ACC112 (cell line): ENCODE data around the gene DEXI.
"Not testable (repeated sequence)": the region's sequence is repeated elsewhere in the genome, so short reads cannot be mapped to it uniquely, and the experiment has no call there.

Source experiments
- H2AFZ ChIP-seq: fragments of 200-600 bp; sonication (generic); one replicate; pipeline ENCODE4 v1.6.0; 2017; ENCODE audit warnings: antibody characterized with exemption, low read length; ENCODE audit not compliant: unreplicated experiment
- H3K27ac ChIP-seq: fragments of 200-600 bp; sonication (generic); 2 replicates; pipeline ENCODE4 v1.5.1; 2014; ENCODE audit warnings: low read depth, mild to moderate bottlenecking, antibody characterized with exemption, low read length, moderate library complexity
- H3K27me3 ChIP-seq: fragments of 200-600 bp; sonication (generic); 2 replicates; pipeline ENCODE4 v1.6.1; 2014; ENCODE audit warnings: mild to moderate bottlenecking, antibody characterized with exemption, low read length, moderate library complexity, mixed read lengths; ENCODE audit not compliant: insufficient read depth
- H3K36me3 ChIP-seq: fragments of 200-600 bp; sonication (generic); 2 replicates; pipeline ENCODE4 v1.6.1; 2016; ENCODE audit warnings: mild to moderate bottlenecking, antibody characterized with exemption, low read length, moderate library complexity, mixed read lengths; ENCODE audit not compliant: insufficient read depth
- H3K4me1 ChIP-seq: fragments of 200-600 bp; sonication (generic); one replicate; pipeline ENCODE4 v1.6.1; 2016; ENCODE audit warnings: low read length, mixed read lengths; ENCODE audit not compliant: insufficient read depth, unreplicated experiment, control insufficient read depth
- H3K4me3 ChIP-seq: fragments of 200-600 bp; sonication (generic); 2 replicates; pipeline ENCODE4 v1.5.1; 2014; ENCODE audit warnings: mild to moderate bottlenecking, low read depth, low read length
- H3K79me2 ChIP-seq: fragments of 200-600 bp; sonication (generic); one replicate; pipeline ENCODE4 v1.6.0; 2016; ENCODE audit warnings: low read length; ENCODE audit not compliant: control insufficient read depth, unreplicated experiment, insufficient read depth

DEXI gene

GRCh38 chr16:10968498-10968897, 26.2 kb upstream of the DEXI start:
- Histone ChIP-seq H3K27ac (no peak overlapping the region), H2AFZ (no peak overlapping the region), H3K79me2 (no peaks in the 10 kb centered on the region), H3K36me3 (no peaks in the 10 kb centered on the region), H3K4me1 (peaks cover 8% of the 10 kb centered on the region), H3K4me3 (no peak overlapping the region), H3K27me3 (no peaks in the 10 kb centered on the region)

- no peaks in the 10 kb centered on the region for H3K79me2 ChIP-seq
Measured at GRCh38 chr16:10967986-10968385, 25.7 kb upstream of the DEXI start.

GRCh38 chr16:10966559-10966958, 24.3 kb upstream of the DEXI start:
- H3K27ac ChIP-seq, H3K4me3 ChIP-seq, H3K79me2 ChIP-seq, H3K36me3 ChIP-seq, H2AFZ ChIP-seq, H3K4me1 ChIP-seq, H3K27me3 ChIP-seq: not testable (repeated sequence)

More at GRCh38 chr16:10967986-10968385, 25.7 kb upstream of the DEXI start:
- Histone ChIP-seq H3K27me3 (no peaks in the 10 kb centered on the region), H3K36me3 (0 out of 2 replicates have a peak, but pooled peaks cover 4% of the 10 kb centered on the region), H2AFZ (no peak overlapping the region), H3K4me3 (no peak overlapping the region), H3K4me1 (peaks cover 8% of the 10 kb centered on the region), H3K27ac (no peak overlapping the region)

GRCh38 chr16:10966129-10966528, 23.9 kb upstream of the DEXI start:
- Histone ChIP-seq H3K27ac (no peak overlapping the region), H3K4me3 (no peak overlapping the region), H3K27me3 (no peaks in the 10 kb centered on the region), H3K79me2 (no peaks in the 10 kb centered on the region), H3K36me3 (0 out of 2 replicates have a peak, but pooled peaks cover 4% of the 10 kb centered on the region), H2AFZ (no peak overlapping the region), H3K4me1 (peaks cover 10% of the 10 kb centered on the region)

GRCh38 chr16:10965440-10966061, 23.3 kb upstream of the DEXI start:
- Histone ChIP-seq H3K4me3 (no peak overlapping the region), H3K4me1 (peaks cover 16% of the 10 kb centered on the region), H3K79me2 (no peaks in the 10 kb centered on the region), H3K27me3 (no peaks in the 10 kb centered on the region), H2AFZ (no peak overlapping the region), H3K27ac (no peak overlapping the region), H3K36me3 (0 out of 2 replicates have a peak, but pooled peaks cover 4% of the 10 kb centered on the region)

- H3K79me2 ChIP-seq = peaks cover 4% of the 10 kb centered on the region
- H3K27me3 ChIP-seq = no peaks in the 10 kb centered on the region
- no peak overlapping the region for H3K27ac ChIP-seq
- peaks cover 22% of the 10 kb centered on the region for H3K4me1 ChIP-seq
- 0 out of 2 replicates have a peak, but pooled peaks cover 4% of the 10 kb centered on the region for H3K36me3 ChIP-seq
- no peak overlapping the region for H2AFZ ChIP-seq
- no peak overlapping the region for H3K4me3 ChIP-seq
Measured at GRCh38 chr16:10964891-10965326, 22.6 kb upstream of the DEXI start.

GRCh38 chr16:10964039-10964890, 22.0 kb upstream of the DEXI start:
- H3K36me3 ChIP-seq = 0 out of 2 replicates have a peak, but pooled peaks cover 4% of the 10 kb centered on the region
- H3K4me1 ChIP-seq = peaks cover 22% of the 10 kb centered on the region
- no peak overlapping the region for H3K4me3 ChIP-seq
- no peak overlapping the region for H2AFZ ChIP-seq
- peaks cover 4% of the 10 kb centered on the region for H3K79me2 ChIP-seq
- H3K27me3 ChIP-seq = no peaks in the 10 kb centered on the region
- H3K27ac ChIP-seq = no peak overlapping the region

- H3K27me3 ChIP-seq = no peaks in the 10 kb centered on the region
- H3K27ac ChIP-seq = peak overlapping the region; percentile 82
- H3K4me1 ChIP-seq = peaks cover 36% of the 10 kb centered on the region
- H3K79me2 ChIP-seq = peaks cover 4% of the 10 kb centered on the region
- H3K4me3 ChIP-seq = no peak overlapping the region
- 0 out of 2 replicates have a peak, but pooled peaks cover 4% of the 10 kb centered on the region for H3K36me3 ChIP-seq
- peak overlapping the region; percentile 2 for H2AFZ ChIP-seq
Measured at GRCh38 chr16:10961231-10961630, 19.0 kb upstream of the DEXI start.

GRCh38 chr16:10959161-10959560, 16.9 kb upstream of the DEXI start:
- no peaks in the 10 kb centered on the region for H3K27me3 ChIP-seq
- H3K36me3 ChIP-seq = 0 out of 2 replicates have a peak, but pooled peaks cover 4% of the 10 kb centered on the region
- H3K79me2 ChIP-seq = peaks cover 8% of the 10 kb centered on the region
- H3K4me3 ChIP-seq = no peak overlapping the region
- peaks cover 37% of the 10 kb centered on the region for H3K4me1 ChIP-seq
- no peak overlapping the region for H2AFZ ChIP-seq
- no peak overlapping the region for H3K27ac ChIP-seq

- H2AFZ ChIP-seq = no peak overlapping the region
- no peak overlapping the region for H3K4me3 ChIP-seq
- H3K79me2 ChIP-seq = peaks cover 8% of the 10 kb centered on the region
- peak overlapping the region; percentile 40; the same call in 1 of the 2 replicates for H3K27ac ChIP-seq
- no peaks in the 10 kb centered on the region for H3K27me3 ChIP-seq
- H3K4me1 ChIP-seq = peaks cover 38% of the 10 kb centered on the region
- H3K36me3 ChIP-seq = no peaks in the 10 kb centered on the region
Measured at GRCh38 chr16:10957771-10958482, 15.7 kb upstream of the DEXI start.
